Hepatocyte (in vitro differentiated cells): ENCODE data around the gene ALDH1B1.

Experiments used
- CTCF ChIP-seq: fragments of 200-600 bp; sonication (generic); IDR thresholded peaks from 2 replicates; pipeline ENCODE4 v1.5.1; 2016; ENCODE audit warnings: antibody characterized with exemption, mild to moderate bottlenecking; ENCODE audit not compliant: poor library complexity
- EZH2 ChIP-seq: fragments of 200-600 bp; sonication (generic); IDR thresholded peaks from 2 replicates; pipeline ENCODE4 v1.6.1; 2016; ENCODE audit warnings: antibody characterized with exemption, mild to moderate bottlenecking, borderline replicate concordance

DNA sequence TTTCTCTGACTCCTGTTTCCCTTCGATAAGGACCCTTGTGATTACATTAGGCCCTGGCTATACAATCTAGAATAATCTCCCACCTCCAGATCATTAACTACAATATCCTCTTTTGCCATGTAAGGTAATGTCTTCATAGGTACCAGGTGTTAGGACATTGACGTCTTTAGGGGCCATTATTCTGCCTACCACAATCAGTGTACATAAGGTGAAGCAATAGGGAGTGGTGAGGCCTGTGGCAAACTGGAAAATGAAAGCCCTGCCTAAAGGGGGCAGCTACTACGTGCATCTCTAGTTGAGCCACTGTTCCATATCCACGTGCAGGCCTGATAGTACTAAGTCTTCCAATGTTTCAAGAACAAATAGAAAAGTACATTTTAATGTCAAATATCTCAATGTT lies 4.8 kb upstream of the ALDH1B1 start:
- TF ChIP-seq CTCF (no peak), EZH2 (no peak)
